ENCODE measurements around the gene UTS2. TPM values are rescaled to one million over a fixed set of nuclear protein-coding genes. Genes with fewer than 3 reads are reported as not detected.

UTS2 gene
- total RNA-seq, 1 experiment from 2014 or later = not detected

- BruUV-seq (replicated peaks) = no TSS peak
- no peak for ATAC-seq
- ChIA-PET POLR2A (no interaction called here), CTCF (no interaction called here)
- Histone ChIP-seq H3K27me3 (ENCODE audit: control insufficient read depth, insufficient read depth, low read length) (no peaks in the 10 kb centered on the region), H3K9me3 (ENCODE audit: control insufficient read depth, insufficient read depth, low read depth, low read length) (no peaks in the 10 kb centered on the region), H3K4me3 (ENCODE audit: low read depth in 2 of 2, low read length in 2 of 2) (no peak overlapping the region), H3K27ac (ENCODE audit: low read length) (no peak overlapping the region), H3K36me3 (ENCODE audit: control insufficient read depth, insufficient read depth, low read length) (peaks cover 11% of the 10 kb centered on the region), H3K4me1 (ENCODE audit: control insufficient read depth, insufficient read depth, low read length) (no peaks in the 10 kb centered on the region)
- in situ Hi-C loops (cut with HindIII; ENCODE audit: low pct_unique_long_range_greater_than_20kb, low sequenced_read_pairs) (no loop called here), intact Hi-C loops (cut with micrococcal nuclease; ENCODE audit: unreplicated experiment) (loop anchor here (5.0 kb wide), 1 partner anchor 92 kb away; no protein-coding TSS in a partner anchor)
- DNase-seq (ENCODE audit: low read depth, low spot score) = no peak
- TF ChIP-seq SIN3A (IDR thresholded peaks at IDR 0.05; ENCODE audit: borderline replicate concordance, insufficient read depth, low read depth, low read length) = no peak
- TF ChIP-seq, protein P1, sequence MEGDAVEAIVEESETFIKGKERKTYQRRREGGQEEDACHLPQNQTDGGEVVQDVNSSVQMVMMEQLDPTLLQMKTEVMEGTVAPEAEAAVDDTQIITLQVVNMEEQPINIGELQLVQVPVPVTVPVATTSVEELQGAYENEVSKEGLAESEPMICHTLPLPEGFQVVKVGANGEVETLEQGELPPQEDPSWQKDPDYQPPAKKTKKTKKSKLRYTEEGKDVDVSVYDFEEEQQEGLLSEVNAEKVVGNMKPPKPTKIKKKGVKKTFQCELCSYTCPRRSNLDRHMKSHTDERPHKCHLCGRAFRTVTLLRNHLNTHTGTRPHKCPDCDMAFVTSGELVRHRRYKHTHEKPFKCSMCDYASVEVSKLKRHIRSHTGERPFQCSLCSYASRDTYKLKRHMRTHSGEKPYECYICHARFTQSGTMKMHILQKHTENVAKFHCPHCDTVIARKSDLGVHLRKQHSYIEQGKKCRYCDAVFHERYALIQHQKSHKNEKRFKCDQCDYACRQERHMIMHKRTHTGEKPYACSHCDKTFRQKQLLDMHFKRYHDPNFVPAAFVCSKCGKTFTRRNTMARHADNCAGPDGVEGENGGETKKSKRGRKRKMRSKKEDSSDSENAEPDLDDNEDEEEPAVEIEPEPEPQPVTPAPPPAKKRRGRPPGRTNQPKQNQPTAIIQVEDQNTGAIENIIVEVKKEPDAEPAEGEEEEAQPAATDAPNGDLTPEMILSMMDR (IDR thresholded peaks at IDR 0.05) = no peak
- no peak for TF ChIP-seq POLR2AphosphoS5 (IDR thresholded peaks at IDR 0.05; ENCODE audit: low read depth, low read length)
Observed at GRCh38 chr1:7805460-7805859, 47.4 kb downstream of the UTS2 start.

Other genes starting within 250 kb of the UTS2 start
- gene VAMP3, start 81.8 kb downstream of the UTS2 start, total RNA-seq (2021; ENCODE audit: unreplicated experiment) = 106 TPM
- gene PER3, start 68.8 kb downstream of the UTS2 start, total RNA-seq (2021; ENCODE audit: unreplicated experiment) = 17.0 TPM
- gene TNFRSF9, start 87.8 kb upstream of the UTS2 start, total RNA-seq (2021; ENCODE audit: unreplicated experiment) = 0.23 TPM
- 448 TPM for gene PARK7, start 108.6 kb upstream of the UTS2 start, total RNA-seq (2021; ENCODE audit: unreplicated experiment)
- 299 TPM for gene ERRFI1, start 173.2 kb upstream of the UTS2 start, total RNA-seq (2021; ENCODE audit: unreplicated experiment)

Measured in Panc1 (cell line).